ENCODE measurements around the gene HIVEP3.

DNA sequence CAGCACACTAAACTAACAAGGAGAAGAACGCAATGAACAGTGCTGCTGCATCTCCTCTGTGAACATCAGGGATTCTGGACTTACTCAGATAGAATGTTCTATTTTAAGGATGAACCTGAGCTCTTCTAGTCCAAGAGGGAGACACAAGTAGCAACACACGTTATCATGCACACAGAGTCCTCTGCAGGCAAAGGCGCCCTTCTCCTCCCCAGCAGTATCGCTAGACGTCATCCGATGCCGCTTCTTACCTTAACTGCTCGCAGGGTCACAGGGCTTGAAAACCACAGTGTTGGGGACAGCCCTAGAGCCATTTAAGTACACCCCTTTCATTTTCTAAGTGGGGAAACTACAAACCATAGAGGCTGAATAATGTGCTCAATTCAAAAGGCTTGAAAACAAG lies 74.5 kb downstream of the HIVEP3 start:
- TF ChIP-seq, protein P1, sequence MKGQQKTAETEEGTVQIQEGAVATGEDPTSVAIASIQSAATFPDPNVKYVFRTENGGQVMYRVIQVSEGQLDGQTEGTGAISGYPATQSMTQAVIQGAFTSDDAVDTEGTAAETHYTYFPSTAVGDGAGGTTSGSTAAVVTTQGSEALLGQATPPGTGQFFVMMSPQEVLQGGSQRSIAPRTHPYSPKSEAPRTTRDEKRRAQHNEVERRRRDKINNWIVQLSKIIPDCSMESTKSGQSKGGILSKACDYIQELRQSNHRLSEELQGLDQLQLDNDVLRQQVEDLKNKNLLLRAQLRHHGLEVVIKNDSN (IDR thresholded peaks at IDR 0.05): no peak
- no peak for TF ChIP-seq RAD21 (IDR thresholded peaks at IDR 0.05; ENCODE audit: low read depth)
- no peak for TF ChIP-seq EP300 (IDR thresholded peaks at IDR 0.05; ENCODE audit: borderline replicate concordance)
- no peak for TF ChIP-seq FOXM1 (IDR thresholded peaks at IDR 0.05; ENCODE audit: borderline replicate concordance, low read depth)
- TF ChIP-seq, protein P2, sequence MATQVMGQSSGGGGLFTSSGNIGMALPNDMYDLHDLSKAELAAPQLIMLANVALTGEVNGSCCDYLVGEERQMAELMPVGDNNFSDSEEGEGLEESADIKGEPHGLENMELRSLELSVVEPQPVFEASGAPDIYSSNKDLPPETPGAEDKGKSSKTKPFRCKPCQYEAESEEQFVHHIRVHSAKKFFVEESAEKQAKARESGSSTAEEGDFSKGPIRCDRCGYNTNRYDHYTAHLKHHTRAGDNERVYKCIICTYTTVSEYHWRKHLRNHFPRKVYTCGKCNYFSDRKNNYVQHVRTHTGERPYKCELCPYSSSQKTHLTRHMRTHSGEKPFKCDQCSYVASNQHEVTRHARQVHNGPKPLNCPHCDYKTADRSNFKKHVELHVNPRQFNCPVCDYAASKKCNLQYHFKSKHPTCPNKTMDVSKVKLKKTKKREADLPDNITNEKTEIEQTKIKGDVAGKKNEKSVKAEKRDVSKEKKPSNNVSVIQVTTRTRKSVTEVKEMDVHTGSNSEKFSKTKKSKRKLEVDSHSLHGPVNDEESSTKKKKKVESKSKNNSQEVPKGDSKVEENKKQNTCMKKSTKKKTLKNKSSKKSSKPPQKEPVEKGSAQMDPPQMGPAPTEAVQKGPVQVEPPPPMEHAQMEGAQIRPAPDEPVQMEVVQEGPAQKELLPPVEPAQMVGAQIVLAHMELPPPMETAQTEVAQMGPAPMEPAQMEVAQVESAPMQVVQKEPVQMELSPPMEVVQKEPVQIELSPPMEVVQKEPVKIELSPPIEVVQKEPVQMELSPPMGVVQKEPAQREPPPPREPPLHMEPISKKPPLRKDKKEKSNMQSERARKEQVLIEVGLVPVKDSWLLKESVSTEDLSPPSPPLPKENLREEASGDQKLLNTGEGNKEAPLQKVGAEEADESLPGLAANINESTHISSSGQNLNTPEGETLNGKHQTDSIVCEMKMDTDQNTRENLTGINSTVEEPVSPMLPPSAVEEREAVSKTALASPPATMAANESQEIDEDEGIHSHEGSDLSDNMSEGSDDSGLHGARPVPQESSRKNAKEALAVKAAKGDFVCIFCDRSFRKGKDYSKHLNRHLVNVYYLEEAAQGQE (IDR thresholded peaks at IDR 0.05; ENCODE audit: low read depth): no peak
- TF ChIP-seq, protein P3, sequence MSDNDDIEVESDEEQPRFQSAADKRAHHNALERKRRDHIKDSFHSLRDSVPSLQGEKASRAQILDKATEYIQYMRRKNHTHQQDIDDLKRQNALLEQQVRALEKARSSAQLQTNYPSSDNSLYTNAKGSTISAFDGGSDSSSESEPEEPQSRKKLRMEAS (IDR thresholded peaks at IDR 0.05): no peak
